Measurements from ENCODE around the gene GPATCH3.

GPATCH3 gene

DNA sequence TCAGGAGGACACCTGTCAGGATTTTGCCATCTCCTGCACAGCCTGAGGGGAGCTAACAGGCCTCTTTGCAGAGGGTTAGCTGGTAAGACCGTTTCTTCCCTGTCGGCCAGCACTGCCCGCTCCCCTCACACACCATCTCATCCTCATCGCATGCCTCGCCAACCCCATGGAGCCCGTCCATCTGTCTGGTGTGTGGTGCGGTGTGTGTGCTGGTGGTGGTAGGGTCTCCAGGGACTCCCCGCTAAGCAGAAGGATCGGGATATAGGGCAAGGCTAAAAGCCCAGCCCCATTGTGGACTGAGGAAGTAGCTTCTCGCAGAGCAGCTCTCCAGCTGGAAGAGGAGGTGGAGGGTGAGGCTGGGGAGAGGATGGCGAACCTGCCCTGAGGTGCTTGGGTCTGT lies 44.1 kb downstream of the GPATCH3 start:
- H3K9ac ChIP-seq (ENCODE audit: low read depth, low read length, poor library complexity, severe bottlenecking) = no peak overlapping the region
- no peaks in the 10 kb centered on the region for H3K79me2 ChIP-seq (ENCODE audit: insufficient read depth, low read length)
- H3K27me3 ChIP-seq (ENCODE audit: insufficient read depth, low read length, poor library complexity, severe bottlenecking) = no peaks in the 10 kb centered on the region
- no peaks in the 10 kb centered on the region for H3F3A ChIP-seq (ENCODE audit: low read depth)
- H3K4me3 ChIP-seq (ENCODE audit: low read length, poor library complexity, severe bottlenecking) = no peak overlapping the region
- no peak overlapping the region for H2AFZ ChIP-seq (ENCODE audit: low read length)
- no peak for TF ChIP-seq EZH2phosphoT487 (IDR thresholded peaks at IDR 0.05; ENCODE audit: borderline replicate concordance)
- TF ChIP-seq, protein P1, sequence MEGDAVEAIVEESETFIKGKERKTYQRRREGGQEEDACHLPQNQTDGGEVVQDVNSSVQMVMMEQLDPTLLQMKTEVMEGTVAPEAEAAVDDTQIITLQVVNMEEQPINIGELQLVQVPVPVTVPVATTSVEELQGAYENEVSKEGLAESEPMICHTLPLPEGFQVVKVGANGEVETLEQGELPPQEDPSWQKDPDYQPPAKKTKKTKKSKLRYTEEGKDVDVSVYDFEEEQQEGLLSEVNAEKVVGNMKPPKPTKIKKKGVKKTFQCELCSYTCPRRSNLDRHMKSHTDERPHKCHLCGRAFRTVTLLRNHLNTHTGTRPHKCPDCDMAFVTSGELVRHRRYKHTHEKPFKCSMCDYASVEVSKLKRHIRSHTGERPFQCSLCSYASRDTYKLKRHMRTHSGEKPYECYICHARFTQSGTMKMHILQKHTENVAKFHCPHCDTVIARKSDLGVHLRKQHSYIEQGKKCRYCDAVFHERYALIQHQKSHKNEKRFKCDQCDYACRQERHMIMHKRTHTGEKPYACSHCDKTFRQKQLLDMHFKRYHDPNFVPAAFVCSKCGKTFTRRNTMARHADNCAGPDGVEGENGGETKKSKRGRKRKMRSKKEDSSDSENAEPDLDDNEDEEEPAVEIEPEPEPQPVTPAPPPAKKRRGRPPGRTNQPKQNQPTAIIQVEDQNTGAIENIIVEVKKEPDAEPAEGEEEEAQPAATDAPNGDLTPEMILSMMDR (conservative IDR thresholded peaks at IDR 0.05; ENCODE audit: low read length) = no peak
- peaks cover 38% of the 10 kb centered on the region; the same call in 1 of the 2 replicates for H3K36me3 ChIP-seq (ENCODE audit: insufficient read depth, low read length)
- no peak overlapping the region for H3K4me2 ChIP-seq (ENCODE audit: low read depth, low read length, poor library complexity, severe bottlenecking)
- no peaks in the 10 kb centered on the region for H3K4me1 ChIP-seq (ENCODE audit: insufficient read depth, low read length, poor library complexity, severe bottlenecking)
- no peaks in the 10 kb centered on the region for H4K20me1 ChIP-seq (ENCODE audit: insufficient read depth, low read length, poor library complexity, severe bottlenecking)
- no peaks in the 10 kb centered on the region for H3K9me3 ChIP-seq (ENCODE audit: insufficient read depth, low read depth, low read length)
- H3K9me2 ChIP-seq (replicated peaks; ENCODE audit: low read depth, low read length) = no peaks in the 10 kb centered on the region

DNA sequence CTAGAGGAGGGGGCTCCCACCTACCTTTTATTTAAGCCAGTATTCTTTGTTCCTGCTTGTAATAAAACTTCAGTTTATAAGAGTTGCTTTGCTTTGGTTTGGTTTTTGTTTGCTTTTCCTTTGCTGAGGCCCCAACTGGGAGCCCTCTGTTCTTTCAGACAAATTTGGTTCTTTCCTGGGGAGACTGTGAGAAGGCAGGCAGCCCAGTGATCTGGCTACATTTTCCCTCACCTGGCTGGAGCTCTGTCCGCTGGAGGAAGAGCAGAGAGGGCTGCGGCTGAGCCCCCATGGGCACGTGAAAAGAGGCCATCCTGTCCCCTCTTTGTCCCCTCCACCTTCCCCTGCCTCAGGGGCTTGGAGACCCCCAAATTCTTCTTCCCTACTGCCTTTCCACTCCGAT lies 44.6 kb downstream of the GPATCH3 start:
- Histone ChIP-seq H3K36me3 (ENCODE audit: insufficient read depth, low read length) (peaks cover 44% of the 10 kb centered on the region; the same call in 1 of the 2 replicates), H4K20me1 (ENCODE audit: insufficient read depth, low read length, poor library complexity, severe bottlenecking) (no peaks in the 10 kb centered on the region), H3K9ac (ENCODE audit: low read depth, low read length, poor library complexity, severe bottlenecking) (no peak overlapping the region), H2AFZ (ENCODE audit: low read length) (no peak overlapping the region), H3K79me2 (ENCODE audit: insufficient read depth, low read length) (no peaks in the 10 kb centered on the region), H3K4me3 (ENCODE audit: low read length, poor library complexity, severe bottlenecking) (no peak overlapping the region), H3K9me2 (replicated peaks; ENCODE audit: low read depth, low read length) (no peaks in the 10 kb centered on the region), H3K9me3 (ENCODE audit: insufficient read depth, low read depth, low read length) (no peaks in the 10 kb centered on the region), H3K4me1 (ENCODE audit: insufficient read depth, low read length, poor library complexity, severe bottlenecking) (no peaks in the 10 kb centered on the region), H3K4me2 (ENCODE audit: low read depth, low read length, poor library complexity, severe bottlenecking) (no peak overlapping the region), H3K27me3 (ENCODE audit: insufficient read depth, low read length, poor library complexity, severe bottlenecking) (no peaks in the 10 kb centered on the region), H3F3A (ENCODE audit: low read depth) (no peaks in the 10 kb centered on the region)
- TF ChIP-seq EZH2phosphoT487 (IDR thresholded peaks at IDR 0.05; ENCODE audit: borderline replicate concordance) = no peak
- TF ChIP-seq, protein P1 (conservative IDR thresholded peaks at IDR 0.05; ENCODE audit: low read length) = no peak

DNA sequence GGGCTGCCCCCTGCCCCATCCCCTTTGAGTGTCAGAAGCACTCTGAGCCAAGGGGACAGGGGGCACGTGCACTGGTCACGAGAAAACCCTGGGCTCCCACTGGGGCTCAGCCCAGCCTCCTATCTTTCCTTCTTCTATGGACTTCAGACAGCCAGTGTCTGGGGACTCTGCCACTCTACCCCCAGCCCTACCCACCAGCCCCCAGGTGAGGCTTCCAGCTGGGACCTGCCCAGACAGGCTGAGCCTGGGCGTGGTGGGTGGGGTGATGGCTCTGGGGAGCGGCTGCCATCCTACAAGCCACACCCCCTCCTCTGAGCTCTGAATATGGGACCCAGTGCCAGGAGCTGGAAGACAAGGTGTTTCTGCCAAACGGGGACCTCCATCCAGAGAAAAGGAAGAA lies 45.4 kb downstream of the GPATCH3 start:
- H2AFZ ChIP-seq (ENCODE audit: low read length) = no peak overlapping the region
- H3K4me3 ChIP-seq (ENCODE audit: low read length, poor library complexity, severe bottlenecking) = no peak overlapping the region
- no peaks in the 10 kb centered on the region for H3F3A ChIP-seq (ENCODE audit: low read depth)
- no peaks in the 10 kb centered on the region for H4K20me1 ChIP-seq (ENCODE audit: insufficient read depth, low read length, poor library complexity, severe bottlenecking)
- H3K36me3 ChIP-seq (ENCODE audit: insufficient read depth, low read length) = peaks cover 51% of the 10 kb centered on the region; the same call in 1 of the 2 replicates
- no peaks in the 10 kb centered on the region for H3K79me2 ChIP-seq (ENCODE audit: insufficient read depth, low read length)
- no peak for TF ChIP-seq EZH2phosphoT487 (IDR thresholded peaks at IDR 0.05; ENCODE audit: borderline replicate concordance)
- TF ChIP-seq, protein P1 (conservative IDR thresholded peaks at IDR 0.05; ENCODE audit: low read length) = no peak
- no peak overlapping the region for H3K9ac ChIP-seq (ENCODE audit: low read depth, low read length, poor library complexity, severe bottlenecking)
- no peaks in the 10 kb centered on the region for H3K9me3 ChIP-seq (ENCODE audit: insufficient read depth, low read depth, low read length)
- no peak overlapping the region for H3K4me2 ChIP-seq (ENCODE audit: low read depth, low read length, poor library complexity, severe bottlenecking)
- no peaks in the 10 kb centered on the region for H3K4me1 ChIP-seq (ENCODE audit: insufficient read depth, low read length, poor library complexity, severe bottlenecking)
- no peaks in the 10 kb centered on the region for H3K27me3 ChIP-seq (ENCODE audit: insufficient read depth, low read length, poor library complexity, severe bottlenecking)
- no peaks in the 10 kb centered on the region for H3K9me2 ChIP-seq (replicated peaks; ENCODE audit: low read depth, low read length)
